GM12872 (cell line): ENCODE results near the gene LYSMD4.

Experiments
- CTCF ChIP-seq: IDR thresholded peaks from 3 replicates; pipeline ENCODE4 v1.5.1; 2011; ENCODE audit warnings: low read depth, mild to moderate bottlenecking, low read length, moderate library complexity; ENCODE audit not compliant: insufficient read depth

The LYSMD4 gene

GRCh38 chr15:99728916-99729315 lies 4.3 kb downstream of the LYSMD4 start:
- TF ChIP-seq CTCF = no peak

- TF ChIP-seq CTCF = no peak
Measured at GRCh38 chr15:99727733-99728132, 5.5 kb downstream of the LYSMD4 start.

GRCh38 chr15:99727330-99727729 lies 5.9 kb downstream of the LYSMD4 start:
- TF ChIP-seq CTCF = no peak

- TF ChIP-seq CTCF = no peak
Measured at GRCh38 chr15:99726333-99726732, 6.9 kb downstream of the LYSMD4 start.

- no peak for TF ChIP-seq CTCF
Measured at GRCh38 chr15:99722406-99722805, 10.8 kb downstream of the LYSMD4 start.

- TF ChIP-seq CTCF = no peak
Measured at GRCh38 chr15:99721896-99722295, 11.3 kb downstream of the LYSMD4 start.

- no peak for TF ChIP-seq CTCF
Measured at GRCh38 chr15:99721104-99721778, 12.0 kb downstream of the LYSMD4 start.

GRCh38 chr15:99720533-99720932 lies 12.7 kb downstream of the LYSMD4 start:
- TF ChIP-seq CTCF = no peak
